Mammary epithelial cell (primary cell): ENCODE measurements around the gene CCDC157.

ENCODE experiments used
- CTCF ChIP-seq, 2 donors: IDR thresholded peaks in 1 of 2; conservative IDR thresholded peaks in 1 of 2; 2 replicates each; pipeline ENCODE4 v1.5.1; 2011 to 2012; ENCODE audit warnings: inconsistent platforms in 2 of 2, low read length in 2 of 2, mild to moderate bottlenecking in 2 of 2, control low read depth in 1 of 2, low read depth in 1 of 2; ENCODE audit not compliant: insufficient read depth in 1 of 2; ENCODE audit errors: extremely low read depth in 1 of 2
- EZH2 ChIP-seq: IDR thresholded peaks from 2 replicates; pipeline ENCODE4 v1.6.1; 2012; ENCODE audit warnings: low read length, inconsistent platforms, borderline replicate concordance

DNA sequence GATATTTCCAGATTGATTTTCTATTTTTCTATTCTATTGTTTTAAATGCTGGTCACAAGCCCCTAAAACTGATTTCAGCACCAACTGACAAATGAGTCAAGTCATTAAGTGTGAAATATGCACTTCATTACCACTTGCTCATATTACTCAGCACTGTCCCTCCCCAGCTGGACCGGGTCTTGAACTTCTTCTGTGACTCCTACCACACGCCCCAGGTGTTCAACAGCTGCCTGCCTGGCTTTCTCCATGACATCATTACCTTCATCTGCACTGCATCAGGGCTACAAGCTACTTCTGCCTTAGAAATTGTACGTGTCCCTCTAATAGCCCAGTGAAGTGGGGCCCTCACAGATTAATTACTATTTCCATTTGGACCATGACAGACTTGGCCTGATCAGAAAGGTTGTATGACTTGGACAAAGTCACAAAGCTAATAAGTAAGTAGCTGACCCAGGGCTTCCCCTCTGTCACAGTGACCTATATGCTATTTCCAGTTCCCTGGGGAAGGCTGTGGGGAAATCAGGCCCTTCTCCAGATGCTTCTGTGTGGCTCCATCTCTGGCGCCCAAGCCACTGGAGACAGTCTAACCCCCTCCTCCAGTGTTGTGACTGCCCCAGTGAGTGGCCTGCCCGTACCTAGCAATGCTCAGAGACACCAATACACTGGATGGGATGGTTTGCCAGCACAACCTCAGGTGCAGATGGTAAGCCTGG, 48.1 kb upstream of the CCDC157 start:
- TF ChIP-seq CTCF (conservative IDR thresholded peaks at IDR 0.05 in 1 of 2, IDR thresholded peaks at IDR 0.05 in 1 of 2; ENCODE audit: extremely low read depth in 1 of 2, insufficient read depth in 1 of 2, low read depth in 1 of 2, low read length in 2 of 2) (no peak), EZH2 (no peak)
